H1 (cell line): ENCODE data around the gene ARHGEF38. TPM values are rescaled to one million over a fixed set of nuclear protein-coding genes. Genes with fewer than 3 reads are reported as not detected.

Experiments
- CTCF ChIA-PET: fragments of 300-600 bp; sonication (Branson Sonifier 250); formaldehyde crosslinking; loops from one replicate; lab custom pipeline; 2021; ENCODE audit not compliant: partially characterized antibody; lab: Charles Lee
- POLR2A ChIA-PET: fragments of 300-600 bp; sonication (Branson Sonifier 250); formaldehyde crosslinking; loops from one replicate; lab custom pipeline; 2021; ENCODE audit warnings: inconsistent platforms; ENCODE audit not compliant: partially characterized antibody; lab: Charles Lee
- DNase-seq, 2 experiments: peaks; one replicate each; pipeline versions ENCODE4 v3.0.0 to v3.0.0-alpha.2; 2010 to 2022; ENCODE audit warnings: low spot score in 2 of 2, low read depth in 1 of 2, mixed read lengths in 1 of 2
- FAIRE-seq: peaks from 2 replicates; lab custom pipeline; 2011; peaks lifted over from hg19 to GRCh38; lab: Jason Lieb, UNC
- H2AFZ ChIP-seq: 2 replicates; pipeline ENCODE4 v1.8.1; 2012; ENCODE audit warnings: low read length, inconsistent platforms
- H2AK5ac ChIP-seq: 2 replicates; pipeline ENCODE4 v1.6.1; 2013; ENCODE audit warnings: low read depth, low read length
- H2BK120ac ChIP-seq: replicated peaks from 2 replicates; pipeline ENCODE3; 2013; ENCODE audit warnings: low read depth, low read length, inconsistent platforms
- H2BK12ac ChIP-seq: 2 replicates; pipeline ENCODE4 v1.6.1; 2013; ENCODE audit warnings: low read depth, low read length
- H2BK15ac ChIP-seq: 2 replicates; pipeline ENCODE4 v1.6.1; 2013; ENCODE audit warnings: low read length
- H2BK20ac ChIP-seq: 2 replicates; pipeline ENCODE4 v1.6.1; 2013; ENCODE audit warnings: low read length
- H2BK5ac ChIP-seq: 2 replicates; pipeline ENCODE4 v1.6.1; 2013; ENCODE audit warnings: low read depth, low read length
- H3K14ac ChIP-seq: 2 replicates; pipeline ENCODE4 v1.6.1; 2013; ENCODE audit warnings: inconsistent platforms; ENCODE audit not compliant: insufficient read length
- H3K18ac ChIP-seq: 2 replicates; pipeline ENCODE4 v1.6.1; 2013; ENCODE audit warnings: low read length; ENCODE audit errors: extremely low read depth
- H3K23ac ChIP-seq: 2 replicates; pipeline ENCODE4 v1.6.1; 2013; ENCODE audit warnings: inconsistent platforms; ENCODE audit not compliant: insufficient read length
- H3K23me2 ChIP-seq: 2 replicates; pipeline ENCODE4 v1.6.1; 2013; ENCODE audit warnings: low read depth, low read length
- H3K27ac ChIP-seq: 2 replicates; pipeline ENCODE4 v1.6.1; 2011; ENCODE audit warnings: low read depth, low read length, inconsistent platforms
- H3K27me3 ChIP-seq, 4 experiments: replicated peaks in 1 of 4; 1 replicate in 1 of 4; 2 replicates in 3 of 4; pipeline versions ENCODE4 v1.6.1 to v1.8.1; 2011 to 2013; ENCODE audit warnings: low read length in 3 of 4, mild to moderate bottlenecking in 3 of 4, inconsistent platforms in 2 of 4, mixed read lengths in 2 of 4, moderate library complexity in 1 of 4; ENCODE audit not compliant: control insufficient read depth in 3 of 4, insufficient read depth in 3 of 4; ENCODE audit errors: extremely low read depth in 1 of 4
- H3K36me3 ChIP-seq, 4 experiments: 2 replicates each; pipeline versions ENCODE4 v1.6.1 to v1.8.1; 2011 to 2013; ENCODE audit warnings: mild to moderate bottlenecking in 4 of 4, low read length in 3 of 4, moderate library complexity in 2 of 4, control low read depth in 1 of 4, inconsistent platforms in 1 of 4; ENCODE audit not compliant: insufficient read depth in 4 of 4, control insufficient read depth in 2 of 4
- H3K4ac ChIP-seq: replicated peaks from 2 replicates; pipeline ENCODE3; 2013; ENCODE audit warnings: low read length, low read depth, mixed read lengths, inconsistent platforms; ENCODE audit not compliant: insufficient read length
- H3K4me1 ChIP-seq, 4 experiments: replicated peaks in 1 of 4; 1 replicate in 1 of 4; 2 replicates in 3 of 4; pipeline versions ENCODE4 v1.6.1 to v1.8.1; 2011 to 2013; ENCODE audit warnings: low read length in 3 of 4, inconsistent platforms in 2 of 4, mixed read lengths in 1 of 4; ENCODE audit not compliant: insufficient read depth in 4 of 4, control insufficient read depth in 3 of 4
- H3K4me2 ChIP-seq, 2 experiments: 2 replicates each; pipeline versions ENCODE4 v1.6.1 to v1.8.1; 2011 to 2013; ENCODE audit warnings: low read depth in 2 of 2, low read length in 2 of 2, control low read depth in 1 of 2, inconsistent platforms in 1 of 2, mild to moderate bottlenecking in 1 of 2; ENCODE audit not compliant: insufficient read depth in 1 of 2
- H3K4me3 ChIP-seq, 4 experiments: fragments of 200-600, 300-600 bp in 1 of 4; sonication (generic), shearing (Covaris generic), sonication (Bioruptor Twin) in 1 of 4; 2 replicates each; pipeline versions ENCODE4 v1.5.1 to v1.8.1; 2011 to 2016; ENCODE audit warnings: low read length in 4 of 4, low read depth in 3 of 4, control low read depth in 2 of 4, inconsistent platforms in 2 of 4, mild to moderate bottlenecking in 2 of 4, mixed read lengths in 1 of 4, moderate library complexity in 1 of 4; ENCODE audit not compliant: insufficient read depth in 2 of 4; ENCODE audit errors: extremely low read depth in 1 of 4
- H3K56ac ChIP-seq: replicated peaks from 2 replicates; pipeline ENCODE3; 2013; ENCODE audit warnings: low read depth, mild to moderate bottlenecking, mixed read lengths, low read length, inconsistent platforms; ENCODE audit not compliant: insufficient read length
- H3K79me1 ChIP-seq: 2 replicates; pipeline ENCODE4 v1.6.1; 2013; ENCODE audit warnings: low read depth, low read length, control low read depth
- H3K79me2 ChIP-seq, 2 experiments: 2 replicates each; pipeline versions ENCODE4 v1.6.1 to v1.8.1; 2012 to 2013; ENCODE audit warnings: low read length in 2 of 2, mild to moderate bottlenecking in 2 of 2, inconsistent platforms in 1 of 2; ENCODE audit not compliant: insufficient read depth in 2 of 2, control insufficient read depth in 1 of 2
- H3K9ac ChIP-seq, 4 experiments: replicated peaks in 1 of 4; 1 replicate in 1 of 4; 2 replicates in 3 of 4; pipeline versions ENCODE4 v1.6.1 to v1.8.1; 2011 to 2013; ENCODE audit warnings: low read depth in 3 of 4, low read length in 3 of 4, control low read depth in 2 of 4, mild to moderate bottlenecking in 2 of 4, moderate library complexity in 2 of 4, inconsistent platforms in 1 of 4; ENCODE audit errors: extremely low read depth in 1 of 4
- H3K9me3 ChIP-seq, 2 experiments: 2 replicates each; pipeline versions ENCODE4 v1.6.1 to v1.8.1; 2012 to 2013; ENCODE audit warnings: mild to moderate bottlenecking in 2 of 2, moderate library complexity in 2 of 2, control low read depth in 1 of 2, inconsistent platforms in 1 of 2, low read depth in 1 of 2, low read length in 1 of 2, mixed read lengths in 1 of 2; ENCODE audit not compliant: insufficient read depth in 2 of 2
- H4K20me1 ChIP-seq, 2 experiments: replicated peaks in 1 of 2; 2 replicates each; pipeline versions ENCODE3 to v1.8.1; 2011 to 2013; ENCODE audit warnings: inconsistent platforms in 2 of 2, low read length in 2 of 2, mild to moderate bottlenecking in 1 of 2; ENCODE audit not compliant: insufficient read depth in 2 of 2, control insufficient read depth in 1 of 2
- H4K5ac ChIP-seq: 2 replicates; pipeline ENCODE4 v1.6.1; 2013; ENCODE audit warnings: low read length, low read depth, mixed read lengths, inconsistent platforms; ENCODE audit not compliant: insufficient read length
- H4K8ac ChIP-seq: 2 replicates; pipeline ENCODE4 v1.8.0; 2013; ENCODE audit warnings: mild to moderate bottlenecking, moderate library complexity, low read length, inconsistent platforms; ENCODE audit not compliant: insufficient read depth; ENCODE audit errors: extremely low read depth
- H4K91ac ChIP-seq: replicated peaks from 2 replicates; pipeline ENCODE3; 2013; ENCODE audit warnings: low read length, mixed read lengths, inconsistent platforms; ENCODE audit not compliant: insufficient read length
- ASH2L ChIP-seq: fragments of 200-600, 300-600 bp; sonication (generic); IDR thresholded peaks from one replicate; pipeline ENCODE4 v1.7.1; 2017; ENCODE audit warnings: low read length
- BACH1 ChIP-seq: IDR thresholded peaks from 2 replicates; pipeline ENCODE4 v1.6.1; 2012; ENCODE audit warnings: low read length, improper control_type of control experiment
- HDAC6 ChIP-seq: IDR thresholded peaks from one replicate; pipeline ENCODE4 v1.7.1; 2012; ENCODE audit warnings: low read depth, mild to moderate bottlenecking, inconsistent platforms, low read length, moderate library complexity
- JUND ChIP-seq: IDR thresholded peaks from 2 replicates; pipeline ENCODE4 v1.6.1; 2011; ENCODE audit warnings: mild to moderate bottlenecking, improper control_type of control experiment, low read length
- KDM5A ChIP-seq: fragments of 200-600 bp; IDR thresholded peaks from 2 replicates; pipeline ENCODE4 v1.7.1; 2012; ENCODE audit warnings: mild to moderate bottlenecking, low read length, inconsistent platforms, mixed read lengths
- MAFK ChIP-seq: IDR thresholded peaks from 2 replicates; pipeline ENCODE4 v1.6.1; 2012; ENCODE audit warnings: low read depth, mild to moderate bottlenecking, improper control_type of control experiment, low read length
- PHF8 ChIP-seq: fragments of 200-600 bp; sonication (generic); conservative IDR thresholded peaks from 2 replicates; pipeline ENCODE4 v1.7.1; 2012; ENCODE audit warnings: low read depth, mild to moderate bottlenecking, inconsistent platforms, low read length, moderate library complexity
- RBBP5 ChIP-seq: IDR thresholded peaks from 2 replicates; pipeline ENCODE4 v1.7.1; 2012; ENCODE audit warnings: low read depth, mild to moderate bottlenecking, inconsistent platforms, low read length, moderate library complexity, borderline replicate concordance
- TAF7 ChIP-seq: optimal IDR thresholded peaks from 2 replicates; pipeline ENCODE3; 2011; ENCODE audit warnings: low read depth, mild to moderate bottlenecking, inconsistent platforms, low read length, moderate library complexity, borderline replicate concordance
- WGBS, 2 experiments: shearing (Covaris generic) in 1 of 2; methylation state at CpG; one replicate each; pipeline versions ENCODE4 v1.1.6 to v1.1.7; 2013 to 2015; ENCODE audit warnings: low lambda C conversion rate in 2 of 2, mixed read lengths in 2 of 2, inconsistent platforms in 1 of 2, low coverage in 1 of 2, missing lambda C conversion rate in 1 of 2; ENCODE audit not compliant: insufficient replicate concordance in 2 of 2, insufficient coverage in 1 of 2, insufficient read length in 1 of 2; ENCODE audit errors: extremely low coverage in 1 of 2, missing lambda C conversion rate in 1 of 2; 5-methylcytosine and 5-hydroxymethylcytosine counted together
- polyA plus RNA-seq, 7 experiments: library from polyadenylated mRNA; depleted of rRNA in 3 of 7; stranded (reverse) in 5 of 7; unstranded in 2 of 7; fragments of >200 nt in 5 of 7; fragments of 200-250 nt in 2 of 7; gene quantifications; 1 replicate in 5 of 7; 2 replicates in 1 of 7; 4 replicates in 1 of 7; pipeline versions ENCODE4 v1.2.1 to v1.2.3, GENCODE V29; 2011 to 2013; ENCODE audit warnings: missing spikeins in 2 of 7, mixed read lengths in 2 of 7
- total RNA-seq: library from RNA; stranded (reverse); fragmentation: NEBNext Ultra II Directional; extraction: Animal tissue kit (Norgen Biotek cat#: 25700); gene quantifications from 2 replicates; pipeline ENCODE4 v1.2.1, GENCODE V29; 2021
- TF ChIP-seq, protein P1 (sequence below), 3 experiments: IDR thresholded peaks; 1 replicate in 2 of 3; 2 replicates in 1 of 3; pipeline versions ENCODE4 v1.5.1 to v1.6.1; 2011; ENCODE audit warnings: low read length in 3 of 3, mild to moderate bottlenecking in 3 of 3, inconsistent platforms in 2 of 3, low read depth in 1 of 3, moderate library complexity in 1 of 3; ENCODE audit not compliant: insufficient read depth in 1 of 3; ENCODE audit errors: control extremely low read depth in 1 of 3
- TF ChIP-seq, protein P2 (sequence below): IDR thresholded peaks from 2 replicates; pipeline ENCODE4 v1.6.1; 2011; ENCODE audit warnings: low read depth, mild to moderate bottlenecking, low read length; ENCODE audit not compliant: insufficient read depth

Gene ARHGEF38
- total and polyA plus RNA-seq, 2 of the 8 experiments (the other 6 are each of a cell fraction or from before 2014, with no cell fraction given) = not detected

- no peak overlapping the region for H2AFZ ChIP-seq
- CTCF ChIA-PET = interaction anchor here (0.9 to 2.1 kb wide), 3 partner anchors 31 to 161 kb away, joined by 3 to 5 read pairs (median 5); partner anchors contain the start of gene PPA2
- TF ChIP-seq, protein P1, sequence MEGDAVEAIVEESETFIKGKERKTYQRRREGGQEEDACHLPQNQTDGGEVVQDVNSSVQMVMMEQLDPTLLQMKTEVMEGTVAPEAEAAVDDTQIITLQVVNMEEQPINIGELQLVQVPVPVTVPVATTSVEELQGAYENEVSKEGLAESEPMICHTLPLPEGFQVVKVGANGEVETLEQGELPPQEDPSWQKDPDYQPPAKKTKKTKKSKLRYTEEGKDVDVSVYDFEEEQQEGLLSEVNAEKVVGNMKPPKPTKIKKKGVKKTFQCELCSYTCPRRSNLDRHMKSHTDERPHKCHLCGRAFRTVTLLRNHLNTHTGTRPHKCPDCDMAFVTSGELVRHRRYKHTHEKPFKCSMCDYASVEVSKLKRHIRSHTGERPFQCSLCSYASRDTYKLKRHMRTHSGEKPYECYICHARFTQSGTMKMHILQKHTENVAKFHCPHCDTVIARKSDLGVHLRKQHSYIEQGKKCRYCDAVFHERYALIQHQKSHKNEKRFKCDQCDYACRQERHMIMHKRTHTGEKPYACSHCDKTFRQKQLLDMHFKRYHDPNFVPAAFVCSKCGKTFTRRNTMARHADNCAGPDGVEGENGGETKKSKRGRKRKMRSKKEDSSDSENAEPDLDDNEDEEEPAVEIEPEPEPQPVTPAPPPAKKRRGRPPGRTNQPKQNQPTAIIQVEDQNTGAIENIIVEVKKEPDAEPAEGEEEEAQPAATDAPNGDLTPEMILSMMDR (IDR thresholded peaks at IDR 0.05; ENCODE audit: control extremely low read depth in 1 of 3, insufficient read depth in 1 of 3, low read depth in 1 of 3, low read length in 3 of 3) = no peak
- TF ChIP-seq TAF7 (no peak), PHF8 (no peak), HDAC6 (no peak), KDM5A (no peak), BACH1 (no peak), JUND (no peak), MAFK (no peak), ASH2L (no peak), RBBP5 (no peak)
- TF ChIP-seq, protein P2, sequence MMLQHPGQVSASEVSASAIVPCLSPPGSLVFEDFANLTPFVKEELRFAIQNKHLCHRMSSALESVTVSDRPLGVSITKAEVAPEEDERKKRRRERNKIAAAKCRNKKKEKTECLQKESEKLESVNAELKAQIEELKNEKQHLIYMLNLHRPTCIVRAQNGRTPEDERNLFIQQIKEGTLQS = no peak
These were observed 47.7 kb upstream of the ARHGEF38 start for GRCh38 chr4:105504744-105505143.

More at GRCh38 chr4:105504744-105505143, 47.7 kb upstream of the ARHGEF38 start:
- Histone ChIP-seq H3K36me3 (no peaks in the 10 kb centered on the region), H3K9me3 (peaks cover 0 to 7% of the 10 kb centered on the region in 2 experiments; a peak in 1 of 4 replicates), H3K27ac (no peak overlapping the region), H4K8ac (no peak overlapping the region), H3K23me2 (no peaks in the 10 kb centered on the region; the same call in 1 of the 2 replicates), H4K91ac (no peak overlapping the region), H3K27me3 (no peaks in the 10 kb centered on the region), H3K4ac (no peak overlapping the region), H2BK12ac (no peak overlapping the region), H4K20me1 (no peaks in the 10 kb centered on the region), H3K23ac (no peak overlapping the region), H3K18ac (no peak overlapping the region), H2BK120ac (no peak overlapping the region), H3K9ac (no peak overlapping the region), H2BK20ac (no peak overlapping the region), H3K4me2 (no peak overlapping the region), H2BK15ac (no peak overlapping the region), H3K56ac (no peak overlapping the region), H3K4me1 (no peaks in the 10 kb centered on the region), H3K79me2 (no peaks in the 10 kb centered on the region), H2BK5ac (no peak overlapping the region), H4K5ac (no peak overlapping the region), H3K4me3 (no peak overlapping the region), H3K14ac (no peak overlapping the region), H2AK5ac (no peak overlapping the region), H3K79me1 (no peaks in the 10 kb centered on the region)
- WGBS, 2 experiments = 80% methylated on average over 2 of the region's 2 CpGs; no CpG with 5 or more reads in 1 of the 2 experiments
- FAIRE-seq (no peak), DNase-seq (no peak)
- POLR2A ChIA-PET = no interaction called here
